HepG2 (cell line): ENCODE data around the gene TULP3. TPM values are rescaled to one million over a fixed set of nuclear protein-coding genes. Genes with fewer than 3 reads are reported as not detected.

ENCODE experiments used
- ARHGAP35 ChIP-seq: sonication (generic); formaldehyde crosslinking; IDR thresholded peaks from 2 replicates; pipeline ENCODE4 v1.9.0; 2022; ENCODE audit warnings: mild to moderate bottlenecking, inconsistent platforms, moderate library complexity, missing genetic modification reagents, borderline replicate concordance
- CBX2 ChIP-seq, 2 experiments: fragments of 200-600 bp in 1 of 2; sonication (generic); formaldehyde crosslinking in 1 of 2; IDR thresholded peaks; 2 replicates each; pipeline versions ENCODE4 v1.7.0 to v1.8.1; 2018 to 2022; ENCODE audit warnings: low read depth in 2 of 2, low read length in 1 of 2, mild to moderate bottlenecking in 1 of 2, missing genetic modification reagents in 1 of 2
- HCFC1 ChIP-seq: fragments of 150-350 bp; IDR thresholded peaks from 2 replicates; pipeline ENCODE4 v1.6.1; 2014; ENCODE audit warnings: low read depth, low read length
- KDM5A ChIP-seq: fragments of 200-600 bp; sonication (generic); IDR thresholded peaks from 2 replicates; pipeline ENCODE4 v1.7.0; 2018; ENCODE audit warnings: antibody characterized with exemption, mild to moderate bottlenecking, low read length, borderline replicate concordance
- NCOA1 ChIP-seq: sonication (generic); formaldehyde crosslinking; IDR thresholded peaks from 2 replicates; pipeline ENCODE4 v1.9.0; 2021; ENCODE audit warnings: missing genetic modification reagents
- PAX8 ChIP-seq: sonication (generic); formaldehyde crosslinking; IDR thresholded peaks from 2 replicates; pipeline ENCODE4 v1.8.0; 2022; ENCODE audit warnings: mild to moderate bottlenecking, missing genetic modification reagents, borderline replicate concordance
- RAD51 ChIP-seq: fragments of 450-650 bp; IDR thresholded peaks from 2 replicates; pipeline ENCODE4 v1.6.1; 2016; ENCODE audit warnings: borderline replicate concordance
- RBFOX2 ChIP-seq: fragments of 200-400 bp; formaldehyde crosslinking; IDR thresholded peaks from 2 replicates; pipeline ENCODE4 v1.6.1; 2017; ENCODE audit warnings: low read depth, mild to moderate bottlenecking, low read length
- SOX6 ChIP-seq, 2 experiments: fragments of 450-650 bp in 1 of 2; sonication (generic) in 1 of 2; formaldehyde crosslinking in 1 of 2; IDR thresholded peaks; 2 replicates each; pipeline versions ENCODE4 v1.4.0 to v1.6.1; 2017 to 2020; ENCODE audit warnings: antibody characterized with exemption in 1 of 2, mild to moderate bottlenecking in 1 of 2, missing genetic modification reagents in 1 of 2
- ZFP82 ChIP-seq: sonication (generic); formaldehyde crosslinking; IDR thresholded peaks from 2 replicates; pipeline ENCODE4 v1.5.1; 2020; ENCODE audit warnings: mild to moderate bottlenecking, missing genetic modification reagents, borderline replicate concordance
- ZNF552 ChIP-seq: sonication (generic); formaldehyde crosslinking; IDR thresholded peaks from 2 replicates; pipeline ENCODE4 v1.9.0; 2022; ENCODE audit warnings: missing genetic modification reagents, mild to moderate bottlenecking, borderline replicate concordance
- ZNF557 ChIP-seq: sonication (generic); formaldehyde crosslinking; IDR thresholded peaks from 2 replicates; pipeline ENCODE4 v1.4.0; 2020; ENCODE audit warnings: missing genetic modification reagents
- ZNF570 ChIP-seq: sonication (generic); formaldehyde crosslinking; IDR thresholded peaks from 2 replicates; pipeline ENCODE4 v1.4.0; 2020; ENCODE audit warnings: mild to moderate bottlenecking, missing genetic modification reagents, borderline replicate concordance
- ZNF629 ChIP-seq: sonication (generic); formaldehyde crosslinking; conservative IDR thresholded peaks from 2 replicates; pipeline ENCODE4 v1.5.0; 2020; ENCODE audit warnings: missing genetic modification reagents
- polyA plus RNA-seq, 8 experiments: library from polyadenylated mRNA; depleted of rRNA in 3 of 8; stranded (reverse) in 7 of 8; unstranded in 1 of 8; fragments of >200 nt; fragmentation: Illumina TruSeq in 4 of 8; extraction: Trizol in 4 of 8; gene quantifications; 2 replicates each; pipeline versions ENCODE4 v1.2.1 to v1.2.3, GENCODE V29; 2011 to 2016; ENCODE audit warnings: low read depth in 4 of 8, missing spikeins in 1 of 8, mixed read lengths in 1 of 8; ENCODE audit not compliant: insufficient read depth in 1 of 8
- total RNA-seq, 5 experiments: library from RNA; depleted of rRNA; stranded (reverse); fragments of >200 nt; fragmentation: Illumina TruSeq; extraction: Trizol; gene quantifications; 2 replicates each; pipeline ENCODE4 v1.2.3, GENCODE V29; 2016; ENCODE audit warnings: low read depth in 1 of 5
- TF ChIP-seq, protein P1 (sequence below): sonication (generic); formaldehyde crosslinking; conservative IDR thresholded peaks from 2 replicates; pipeline ENCODE4 v1.4.0; 2020; ENCODE audit warnings: missing genetic modification reagents
- TF ChIP-seq, protein P2 (sequence below): sonication (generic); formaldehyde crosslinking; IDR thresholded peaks from 2 replicates; pipeline ENCODE4 v1.8.0; 2023; ENCODE audit warnings: mild to moderate bottlenecking, missing genetic modification reagents
- TF ChIP-seq, protein P3 (sequence below): sonication (generic); formaldehyde crosslinking; IDR thresholded peaks from 2 replicates; pipeline ENCODE4 v1.8.1; 2023; ENCODE audit warnings: mild to moderate bottlenecking, missing genetic modification reagents
- TF ChIP-seq, protein P4 (sequence below): fragments of 450-650 bp; IDR thresholded peaks from 2 replicates; pipeline ENCODE4 v1.6.1; 2017; ENCODE audit warnings: mild to moderate bottlenecking
- TF ChIP-seq, protein P5 (sequence below): sonication (generic); formaldehyde crosslinking; IDR thresholded peaks from 2 replicates; pipeline ENCODE4 v1.5.0; 2020; ENCODE audit warnings: mild to moderate bottlenecking, missing genetic modification reagents
- TF ChIP-seq, protein P6 (sequence below): sonication (generic); formaldehyde crosslinking; IDR thresholded peaks from 2 replicates; pipeline ENCODE4 v1.4.0; 2020; ENCODE audit warnings: missing genetic modification reagents

Gene TULP3
- total and polyA plus RNA-seq, 2 of the 13 experiments (the other 11 are each of a cell fraction or from before 2014, with no cell fraction given), result 11.2 to 13.2 TPM

DNA sequence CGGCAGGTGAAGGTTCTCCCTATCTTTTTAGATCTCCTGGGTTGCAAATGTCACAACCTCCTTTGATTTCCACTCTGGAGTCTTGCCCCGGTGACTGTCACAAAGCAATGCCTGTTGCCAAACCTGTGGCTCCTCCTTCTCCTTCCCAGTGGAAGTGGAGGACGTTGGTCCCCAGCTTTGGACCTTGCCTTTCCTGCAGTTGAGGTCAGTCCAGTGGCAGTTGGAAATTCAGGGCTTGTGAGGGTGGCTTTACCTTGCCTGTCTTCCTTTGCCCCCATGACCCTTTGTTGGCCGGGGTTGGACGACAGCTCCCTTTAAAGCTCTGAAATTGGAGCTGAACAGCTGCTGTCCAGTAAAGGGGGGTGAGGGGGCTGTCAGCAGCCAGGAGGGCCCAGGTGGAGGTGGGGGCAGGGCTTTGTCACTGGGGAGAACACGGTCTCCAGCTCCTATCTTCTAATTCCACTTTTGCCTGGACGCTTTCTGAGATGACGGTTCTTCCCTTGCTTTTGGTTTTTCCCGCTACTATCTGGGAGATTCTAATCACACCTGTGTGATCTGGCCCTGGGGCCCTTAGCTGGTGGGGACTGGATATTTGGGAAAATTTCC, 72.6 kb downstream of the TULP3 start (continued):
- no peak for TF ChIP-seq ZFP82 (CRISPR knock-in tag)
- TF ChIP-seq RAD51, result no peak
- TF ChIP-seq KDM5A, result no peak
- TF ChIP-seq, protein P1, sequence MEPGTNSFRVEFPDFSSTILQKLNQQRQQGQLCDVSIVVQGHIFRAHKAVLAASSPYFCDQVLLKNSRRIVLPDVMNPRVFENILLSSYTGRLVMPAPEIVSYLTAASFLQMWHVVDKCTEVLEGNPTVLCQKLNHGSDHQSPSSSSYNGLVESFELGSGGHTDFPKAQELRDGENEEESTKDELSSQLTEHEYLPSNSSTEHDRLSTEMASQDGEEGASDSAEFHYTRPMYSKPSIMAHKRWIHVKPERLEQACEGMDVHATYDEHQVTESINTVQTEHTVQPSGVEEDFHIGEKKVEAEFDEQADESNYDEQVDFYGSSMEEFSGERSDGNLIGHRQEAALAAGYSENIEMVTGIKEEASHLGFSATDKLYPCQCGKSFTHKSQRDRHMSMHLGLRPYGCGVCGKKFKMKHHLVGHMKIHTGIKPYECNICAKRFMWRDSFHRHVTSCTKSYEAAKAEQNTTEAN, result peak; percentile 36; the same call in 1 of the 2 replicates
- no peak for TF ChIP-seq ZNF557
- TF ChIP-seq, protein P2, sequence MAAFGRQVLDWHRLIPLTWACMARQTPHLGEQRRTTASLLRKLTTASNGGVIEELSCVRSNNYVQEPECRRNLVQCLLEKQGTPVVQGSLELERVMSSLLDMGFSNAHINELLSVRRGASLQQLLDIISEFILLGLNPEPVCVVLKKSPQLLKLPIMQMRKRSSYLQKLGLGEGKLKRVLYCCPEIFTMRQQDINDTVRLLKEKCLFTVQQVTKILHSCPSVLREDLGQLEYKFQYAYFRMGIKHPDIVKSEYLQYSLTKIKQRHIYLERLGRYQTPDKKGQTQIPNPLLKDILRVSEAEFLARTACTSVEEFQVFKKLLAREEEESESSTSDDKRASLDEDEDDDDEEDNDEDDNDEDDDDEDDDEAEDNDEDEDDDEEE, result no peak
- no peak for TF ChIP-seq HCFC1
- no peak for TF ChIP-seq NCOA1 (CRISPR knock-in tag)
- TF ChIP-seq, protein P3, sequence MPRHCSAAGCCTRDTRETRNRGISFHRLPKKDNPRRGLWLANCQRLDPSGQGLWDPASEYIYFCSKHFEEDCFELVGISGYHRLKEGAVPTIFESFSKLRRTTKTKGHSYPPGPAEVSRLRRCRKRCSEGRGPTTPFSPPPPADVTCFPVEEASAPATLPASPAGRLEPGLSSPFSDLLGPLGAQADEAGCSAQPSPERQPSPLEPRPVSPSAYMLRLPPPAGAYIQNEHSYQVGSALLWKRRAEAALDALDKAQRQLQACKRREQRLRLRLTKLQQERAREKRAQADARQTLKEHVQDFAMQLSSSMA (CRISPR knock-in tag), result no peak; the same call in 1 of the 2 replicates
- no peak for TF ChIP-seq ZNF552
- TF ChIP-seq PAX8, result no peak
- TF ChIP-seq, protein P4, sequence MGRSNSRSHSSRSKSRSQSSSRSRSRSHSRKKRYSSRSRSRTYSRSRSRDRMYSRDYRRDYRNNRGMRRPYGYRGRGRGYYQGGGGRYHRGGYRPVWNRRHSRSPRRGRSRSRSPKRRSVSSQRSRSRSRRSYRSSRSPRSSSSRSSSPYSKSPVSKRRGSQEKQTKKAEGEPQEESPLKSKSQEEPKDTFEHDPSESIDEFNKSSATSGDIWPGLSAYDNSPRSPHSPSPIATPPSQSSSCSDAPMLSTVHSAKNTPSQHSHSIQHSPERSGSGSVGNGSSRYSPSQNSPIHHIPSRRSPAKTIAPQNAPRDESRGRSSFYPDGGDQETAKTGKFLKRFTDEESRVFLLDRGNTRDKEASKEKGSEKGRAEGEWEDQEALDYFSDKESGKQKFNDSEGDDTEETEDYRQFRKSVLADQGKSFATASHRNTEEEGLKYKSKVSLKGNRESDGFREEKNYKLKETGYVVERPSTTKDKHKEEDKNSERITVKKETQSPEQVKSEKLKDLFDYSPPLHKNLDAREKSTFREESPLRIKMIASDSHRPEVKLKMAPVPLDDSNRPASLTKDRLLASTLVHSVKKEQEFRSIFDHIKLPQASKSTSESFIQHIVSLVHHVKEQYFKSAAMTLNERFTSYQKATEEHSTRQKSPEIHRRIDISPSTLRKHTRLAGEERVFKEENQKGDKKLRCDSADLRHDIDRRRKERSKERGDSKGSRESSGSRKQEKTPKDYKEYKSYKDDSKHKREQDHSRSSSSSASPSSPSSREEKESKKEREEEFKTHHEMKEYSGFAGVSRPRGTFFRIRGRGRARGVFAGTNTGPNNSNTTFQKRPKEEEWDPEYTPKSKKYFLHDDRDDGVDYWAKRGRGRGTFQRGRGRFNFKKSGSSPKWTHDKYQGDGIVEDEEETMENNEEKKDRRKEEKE, result no peak
- TF ChIP-seq, protein P5, sequence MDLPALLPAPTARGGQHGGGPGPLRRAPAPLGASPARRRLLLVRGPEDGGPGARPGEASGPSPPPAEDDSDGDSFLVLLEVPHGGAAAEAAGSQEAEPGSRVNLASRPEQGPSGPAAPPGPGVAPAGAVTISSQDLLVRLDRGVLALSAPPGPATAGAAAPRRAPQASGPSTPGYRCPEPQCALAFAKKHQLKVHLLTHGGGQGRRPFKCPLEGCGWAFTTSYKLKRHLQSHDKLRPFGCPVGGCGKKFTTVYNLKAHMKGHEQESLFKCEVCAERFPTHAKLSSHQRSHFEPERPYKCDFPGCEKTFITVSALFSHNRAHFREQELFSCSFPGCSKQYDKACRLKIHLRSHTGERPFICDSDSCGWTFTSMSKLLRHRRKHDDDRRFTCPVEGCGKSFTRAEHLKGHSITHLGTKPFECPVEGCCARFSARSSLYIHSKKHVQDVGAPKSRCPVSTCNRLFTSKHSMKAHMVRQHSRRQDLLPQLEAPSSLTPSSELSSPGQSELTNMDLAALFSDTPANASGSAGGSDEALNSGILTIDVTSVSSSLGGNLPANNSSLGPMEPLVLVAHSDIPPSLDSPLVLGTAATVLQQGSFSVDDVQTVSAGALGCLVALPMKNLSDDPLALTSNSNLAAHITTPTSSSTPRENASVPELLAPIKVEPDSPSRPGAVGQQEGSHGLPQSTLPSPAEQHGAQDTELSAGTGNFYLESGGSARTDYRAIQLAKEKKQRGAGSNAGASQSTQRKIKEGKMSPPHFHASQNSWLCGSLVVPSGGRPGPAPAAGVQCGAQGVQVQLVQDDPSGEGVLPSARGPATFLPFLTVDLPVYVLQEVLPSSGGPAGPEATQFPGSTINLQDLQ (CRISPR knock-in tag), result 0 out of 2 replicates have a peak, but pooled peaks have one; percentile 60
- no peak for TF ChIP-seq ZNF570 (CRISPR knock-in tag)
- TF ChIP-seq, protein P6, sequence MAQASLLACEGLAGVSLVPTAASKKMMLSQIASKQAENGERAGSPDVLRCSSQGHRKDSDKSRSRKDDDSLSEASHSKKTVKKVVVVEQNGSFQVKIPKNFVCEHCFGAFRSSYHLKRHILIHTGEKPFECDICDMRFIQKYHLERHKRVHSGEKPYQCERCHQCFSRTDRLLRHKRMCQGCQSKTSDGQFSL, result no peak
- TF ChIP-seq ZNF629 (CRISPR knock-in tag), result 0 out of 2 replicates have a peak, but pooled peaks have one; percentile 8
- TF ChIP-seq RBFOX2, result no peak; the same call in none of the 2 replicates
- no peak for TF ChIP-seq SOX6 (IDR thresholded peaks at IDR 0.05)
- peak; percentile 72 for TF ChIP-seq SOX6 (CRISPR knock-in tag; IDR thresholded peaks at IDR 0.05)
- TF ChIP-seq ARHGAP35, result no peak
- TF ChIP-seq CBX2 (IDR thresholded peaks at IDR 0.05; ENCODE audit: low read depth, low read length), result no peak
- TF ChIP-seq CBX2 (CRISPR knock-in tag; IDR thresholded peaks at IDR 0.05; ENCODE audit: low read depth), result no peak
